Neural progenitor cell (in vitro differentiated cells): ENCODE measurements around the gene NSUN6. TPM values are rescaled to one million over a fixed set of nuclear protein-coding genes. Genes with fewer than 3 reads are reported as not detected.

ENCODE experiments used
- DNase-seq: peaks from one replicate; pipeline ENCODE4 v3.0.0-alpha.2; 2016; ENCODE audit warnings: low spot score
- H2AFZ ChIP-seq: fragments of 200-600 bp; sonication (generic); replicated peaks from 2 replicates; pipeline ENCODE4 v1.6.1; 2016; ENCODE audit warnings: antibody characterized with exemption
- H3F3A ChIP-seq: fragments of 200-600 bp; sonication (generic); 2 replicates; pipeline ENCODE4 v1.6.1; 2016; ENCODE audit warnings: antibody characterized with exemption, low read depth
- H3K27ac ChIP-seq: fragments of 200-600 bp; sonication (generic); 2 replicates; pipeline ENCODE4 v1.5.1; 2016; ENCODE audit warnings: mild to moderate bottlenecking
- H3K27me3 ChIP-seq: fragments of 200-600 bp; sonication (generic); 2 replicates; pipeline ENCODE4 v1.6.1; 2016; ENCODE audit warnings: mild to moderate bottlenecking, moderate library complexity
- H3K36me3 ChIP-seq: fragments of 200-600 bp; sonication (generic); 2 replicates; pipeline ENCODE4 v1.5.1; 2016
- H3K4me1 ChIP-seq: fragments of 200-600 bp; sonication (generic); 2 replicates; pipeline ENCODE4 v1.6.1; 2016; ENCODE audit warnings: mixed run types
- H3K4me2 ChIP-seq: fragments of 200-600 bp; sonication (generic); 2 replicates; pipeline ENCODE4 v1.6.1; 2016
- H3K4me3 ChIP-seq: fragments of 200-600 bp; sonication (generic); 2 replicates; pipeline ENCODE4 v1.5.1; 2016
- H3K79me2 ChIP-seq: fragments of 200-600 bp; sonication (generic); 2 replicates; pipeline ENCODE4 v1.6.1; 2016; ENCODE audit warnings: low read depth
- H3K9ac ChIP-seq: fragments of 200-600 bp; sonication (generic); 2 replicates; pipeline ENCODE4 v1.6.1; 2016
- H3K9me3 ChIP-seq: fragments of 200-600 bp; sonication (generic); 2 replicates; pipeline ENCODE4 v1.5.1; 2016; ENCODE audit warnings: low read depth
- H4K20me1 ChIP-seq: fragments of 200-600 bp; sonication (generic); 2 replicates; pipeline ENCODE4 v1.6.1; 2016; ENCODE audit warnings: low read depth
- H3K27ac Mint-ChIP-seq: 3 replicates; pipeline ENCODE4 v1.8.0; 2021; ENCODE audit warnings: mixed read lengths
- H3K27me3 Mint-ChIP-seq: 2 replicates; pipeline ENCODE4 v1.8.0; 2022; ENCODE audit warnings: low read depth, mild to moderate bottlenecking, inconsistent platforms, moderate library complexity, mixed read lengths; ENCODE audit not compliant: insufficient read depth
- H3K36me3 Mint-ChIP-seq: 3 replicates; pipeline ENCODE4 v1.8.0; 2021; ENCODE audit warnings: mixed read lengths
- H3K4me1 Mint-ChIP-seq: 3 replicates; pipeline ENCODE4 v1.8.0; 2021; ENCODE audit warnings: mixed read lengths
- H3K4me3 Mint-ChIP-seq: 3 replicates; pipeline ENCODE4 v1.8.0; 2021; ENCODE audit warnings: mild to moderate bottlenecking, moderate library complexity, mixed read lengths
- H3K9me3 Mint-ChIP-seq: 3 replicates; pipeline ENCODE4 v1.8.0; 2020; ENCODE audit warnings: mixed read lengths
- EZH2 ChIP-seq: fragments of 200-600 bp; sonication (generic); IDR thresholded peaks from 2 replicates; pipeline ENCODE4 v1.6.1; 2017; ENCODE audit warnings: antibody characterized with exemption, mild to moderate bottlenecking, moderate library complexity
- EZH2phosphoT487 ChIP-seq: fragments of 200-600 bp; sonication (generic); IDR thresholded peaks from 2 replicates; pipeline ENCODE4 v1.6.1; 2017; ENCODE audit warnings: antibody characterized with exemption
- total RNA-seq: library from RNA; depleted of rRNA; stranded (reverse); fragments of >200 nt; gene quantifications from 2 replicates; pipeline ENCODE4 v1.2.3, GENCODE V29; 2015; ENCODE audit warnings: low replicate concordance
- TF ChIP-seq, protein P1 (sequence below): fragments of 200-600 bp; sonication (generic); IDR thresholded peaks from 2 replicates; pipeline ENCODE4 v1.5.1; 2017; ENCODE audit warnings: antibody characterized with exemption, mild to moderate bottlenecking

NSUN6 gene
- total RNA-seq, 1 donor from 2014 or later: 21.9 TPM

GRCh38 chr10:18540195-18540594 lies 111.2 kb downstream of the NSUN6 start:
- Mint-ChIP-seq H3K4me1 (peaks cover 1% of the 10 kb centered on the region), H3K27me3 (peaks cover 2% of the 10 kb centered on the region), H3K27ac (no peak overlapping the region), H3K4me3 (no peak overlapping the region), H3K36me3 (peaks cover 12% of the 10 kb centered on the region), H3K9me3 (no peaks in the 10 kb centered on the region)
- Histone ChIP-seq H3F3A (no peaks in the 10 kb centered on the region), H3K27ac (no peak overlapping the region), H4K20me1 (no peaks in the 10 kb centered on the region), H3K9ac (no peak overlapping the region), H3K27me3 (no peaks in the 10 kb centered on the region), H3K4me1 (no peaks in the 10 kb centered on the region), H3K9me3 (no peaks in the 10 kb centered on the region), H2AFZ (no peak overlapping the region), H3K4me3 (no peak overlapping the region), H3K79me2 (no peaks in the 10 kb centered on the region), H3K36me3 (no peaks in the 10 kb centered on the region), H3K4me2 (no peak overlapping the region)
- no peak for TF ChIP-seq EZH2
- TF ChIP-seq, protein P1, sequence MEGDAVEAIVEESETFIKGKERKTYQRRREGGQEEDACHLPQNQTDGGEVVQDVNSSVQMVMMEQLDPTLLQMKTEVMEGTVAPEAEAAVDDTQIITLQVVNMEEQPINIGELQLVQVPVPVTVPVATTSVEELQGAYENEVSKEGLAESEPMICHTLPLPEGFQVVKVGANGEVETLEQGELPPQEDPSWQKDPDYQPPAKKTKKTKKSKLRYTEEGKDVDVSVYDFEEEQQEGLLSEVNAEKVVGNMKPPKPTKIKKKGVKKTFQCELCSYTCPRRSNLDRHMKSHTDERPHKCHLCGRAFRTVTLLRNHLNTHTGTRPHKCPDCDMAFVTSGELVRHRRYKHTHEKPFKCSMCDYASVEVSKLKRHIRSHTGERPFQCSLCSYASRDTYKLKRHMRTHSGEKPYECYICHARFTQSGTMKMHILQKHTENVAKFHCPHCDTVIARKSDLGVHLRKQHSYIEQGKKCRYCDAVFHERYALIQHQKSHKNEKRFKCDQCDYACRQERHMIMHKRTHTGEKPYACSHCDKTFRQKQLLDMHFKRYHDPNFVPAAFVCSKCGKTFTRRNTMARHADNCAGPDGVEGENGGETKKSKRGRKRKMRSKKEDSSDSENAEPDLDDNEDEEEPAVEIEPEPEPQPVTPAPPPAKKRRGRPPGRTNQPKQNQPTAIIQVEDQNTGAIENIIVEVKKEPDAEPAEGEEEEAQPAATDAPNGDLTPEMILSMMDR: no peak
- TF ChIP-seq EZH2phosphoT487: no peak
- DNase-seq: no peak

- Mint-ChIP-seq H3K4me3 (no peak overlapping the region), H3K4me1 (no peaks in the 10 kb centered on the region), H3K27ac (no peak overlapping the region), H3K27me3 (peaks cover 2% of the 10 kb centered on the region), H3K9me3 (no peaks in the 10 kb centered on the region), H3K36me3 (peaks cover 12% of the 10 kb centered on the region)
- no peaks in the 10 kb centered on the region for H4K20me1 ChIP-seq
- no peak overlapping the region for H3K9ac ChIP-seq
- H3K9me3 ChIP-seq: no peaks in the 10 kb centered on the region
- TF ChIP-seq EZH2phosphoT487 (no peak), EZH2 (no peak)
- TF ChIP-seq, protein P1: no peak
- H3F3A ChIP-seq: no peaks in the 10 kb centered on the region
- no peak overlapping the region for H3K4me3 ChIP-seq
- no peak overlapping the region for H3K27ac ChIP-seq
- H2AFZ ChIP-seq: no peak overlapping the region
- H3K27me3 ChIP-seq: no peaks in the 10 kb centered on the region
- no peak overlapping the region for H3K4me2 ChIP-seq
- no peaks in the 10 kb centered on the region for H3K4me1 ChIP-seq
- H3K79me2 ChIP-seq: no peaks in the 10 kb centered on the region
- no peak for DNase-seq
- no peaks in the 10 kb centered on the region for H3K36me3 ChIP-seq
Observed at GRCh38 chr10:18539335-18539734, 112.1 kb downstream of the NSUN6 start.

GRCh38 chr10:18533896-18534295 lies 117.5 kb downstream of the NSUN6 start:
- H3K27ac ChIP-seq: no peak overlapping the region
- H3K9me3 ChIP-seq: no peaks in the 10 kb centered on the region
- H4K20me1 ChIP-seq: no peaks in the 10 kb centered on the region
- no peaks in the 10 kb centered on the region for H3K27me3 ChIP-seq
- H3F3A ChIP-seq: no peaks in the 10 kb centered on the region
- Mint-ChIP-seq H3K27me3 (no peaks in the 10 kb centered on the region), H3K4me1 (no peaks in the 10 kb centered on the region), H3K9me3 (peaks cover 2% of the 10 kb centered on the region), H3K27ac (no peak overlapping the region), H3K4me3 (no peak overlapping the region), H3K36me3 (peaks cover 11% of the 10 kb centered on the region)
- H3K9ac ChIP-seq: no peak overlapping the region
- no peak overlapping the region for H3K4me2 ChIP-seq
- H3K4me3 ChIP-seq: no peak overlapping the region
- no peak for DNase-seq
- no peaks in the 10 kb centered on the region for H3K4me1 ChIP-seq
- no peaks in the 10 kb centered on the region for H3K36me3 ChIP-seq
- no peaks in the 10 kb centered on the region for H3K79me2 ChIP-seq
- TF ChIP-seq, protein P1: no peak
- TF ChIP-seq EZH2 (no peak), EZH2phosphoT487 (no peak)
- no peak overlapping the region for H2AFZ ChIP-seq
